Mesenchymal stem cell (in vitro differentiated cells and primary cell): ENCODE measurements around the gene UEVLD.

Source experiments
- DNase-seq: peaks from one replicate; pipeline ENCODE4 v3.0.0-alpha.2; 2013
- H2AFZ ChIP-seq: one replicate; pipeline ENCODE4 v1.6.1; 2013; ENCODE audit warnings: low read depth, mild to moderate bottlenecking, control low read depth, inconsistent platforms, low read length, moderate library complexity
- H2AK5ac ChIP-seq: 2 replicates; pipeline ENCODE4 v1.6.1; 2013; ENCODE audit warnings: low read length, moderate library complexity, mild to moderate bottlenecking, inconsistent platforms; ENCODE audit not compliant: severe bottlenecking
- H2BK120ac ChIP-seq: one replicate; pipeline ENCODE4 v1.6.1; 2013; ENCODE audit warnings: low read depth, mild to moderate bottlenecking, inconsistent platforms, low read length, moderate library complexity
- H2BK12ac ChIP-seq, 2 experiments: one replicate each; pipeline ENCODE4 v1.6.1; 2013; ENCODE audit warnings: inconsistent platforms in 2 of 2, low read length in 2 of 2, mild to moderate bottlenecking in 2 of 2, moderate library complexity in 2 of 2, control low read depth in 1 of 2
- H2BK15ac ChIP-seq: one replicate; pipeline ENCODE4 v1.6.1; 2013; ENCODE audit warnings: mild to moderate bottlenecking, low read depth, inconsistent platforms; ENCODE audit not compliant: poor library complexity, severe bottlenecking
- H2BK5ac ChIP-seq: 2 replicates; pipeline ENCODE4 v1.6.1; 2013; ENCODE audit warnings: low read depth, mild to moderate bottlenecking, low read length, control low read depth, inconsistent platforms; ENCODE audit not compliant: poor library complexity, severe bottlenecking
- H3K14ac ChIP-seq, 2 experiments: one replicate each; pipeline ENCODE4 v1.6.1; 2013; ENCODE audit warnings: inconsistent platforms in 2 of 2, low read length in 2 of 2, control low read depth in 1 of 2, mild to moderate bottlenecking in 1 of 2, moderate library complexity in 1 of 2
- H3K18ac ChIP-seq, 2 experiments: one replicate each; pipeline ENCODE4 v1.6.1; 2013; ENCODE audit warnings: inconsistent platforms in 2 of 2, low read length in 2 of 2, control low read depth in 1 of 2, low read depth in 1 of 2, mild to moderate bottlenecking in 1 of 2
- H3K23ac ChIP-seq, 2 experiments: one replicate each; pipeline ENCODE4 v1.6.1; 2013; ENCODE audit warnings: inconsistent platforms in 2 of 2, low read length in 2 of 2, mild to moderate bottlenecking in 2 of 2, moderate library complexity in 2 of 2, control low read depth in 1 of 2
- H3K27ac ChIP-seq: 2 replicates; pipeline ENCODE4 v1.5.1; 2013; ENCODE audit warnings: mild to moderate bottlenecking, moderate library complexity, low read length, control low read depth, inconsistent platforms; ENCODE audit not compliant: poor library complexity, severe bottlenecking
- H3K27me3 ChIP-seq, 2 experiments: 2 replicates each; pipeline versions ENCODE4 v1.6.1 to v1.7.0; 2013; ENCODE audit warnings: low read length in 2 of 2, mild to moderate bottlenecking in 2 of 2, moderate library complexity in 2 of 2, control low read depth in 1 of 2, inconsistent platforms in 1 of 2; ENCODE audit not compliant: control insufficient read depth in 1 of 2, insufficient read depth in 1 of 2
- H3K36me3 ChIP-seq, 2 experiments: 2 replicates each; pipeline versions ENCODE4 v1.6.1 to v1.7.0; 2013; ENCODE audit warnings: low read length in 2 of 2, control low read depth in 1 of 2, inconsistent platforms in 1 of 2, low read depth in 1 of 2, mild to moderate bottlenecking in 1 of 2; ENCODE audit not compliant: insufficient read depth in 2 of 2, control insufficient read depth in 1 of 2
- H3K4ac ChIP-seq, 2 experiments: one replicate each; pipeline ENCODE4 v1.6.1; 2013; ENCODE audit warnings: inconsistent platforms in 2 of 2, low read length in 2 of 2, mild to moderate bottlenecking in 2 of 2, moderate library complexity in 2 of 2, control low read depth in 1 of 2, low read depth in 1 of 2
- H3K4me1 ChIP-seq: 2 replicates; pipeline ENCODE4 v1.6.1; 2013; ENCODE audit warnings: low read depth, low read length, control low read depth; ENCODE audit not compliant: control insufficient read depth, insufficient read depth
- H3K4me2 ChIP-seq: 2 replicates; pipeline ENCODE4 v1.6.1; 2013; ENCODE audit warnings: low read length, mild to moderate bottlenecking, inconsistent platforms; ENCODE audit not compliant: poor library complexity, severe bottlenecking
- H3K4me3 ChIP-seq, 2 experiments: 2 replicates each; pipeline versions ENCODE4 v1.5.1 to v1.7.0; 2013; ENCODE audit warnings: low read length in 2 of 2, mild to moderate bottlenecking in 2 of 2, control low read depth in 1 of 2, low read depth in 1 of 2; ENCODE audit not compliant: insufficient read depth in 1 of 2
- H3K79me1 ChIP-seq: replicated peaks from 2 replicates; pipeline ENCODE4 v1.6.1; 2013; ENCODE audit warnings: mild to moderate bottlenecking, control low read depth, low read length, inconsistent platforms; ENCODE audit not compliant: poor library complexity, severe bottlenecking
- H3K9ac ChIP-seq: 2 replicates; pipeline ENCODE4 v1.7.0; 2013; ENCODE audit warnings: mild to moderate bottlenecking, low read length, moderate library complexity
- H3K9me3 ChIP-seq: 2 replicates; pipeline ENCODE4 v1.7.0; 2013; ENCODE audit warnings: mild to moderate bottlenecking, low read length; ENCODE audit not compliant: control insufficient read depth
- H4K8ac ChIP-seq: one replicate; pipeline ENCODE4 v1.6.1; 2013; ENCODE audit warnings: inconsistent platforms, mild to moderate bottlenecking, low read length, moderate library complexity
- H4K91ac ChIP-seq: one replicate; pipeline ENCODE4 v1.6.1; 2013; ENCODE audit warnings: mild to moderate bottlenecking, low read length, inconsistent platforms
- WGBS: methylation state at CpG from one replicate; pipeline ENCODE4 v1.1.7; 2013; ENCODE audit warnings: mixed read lengths; 5-methylcytosine and 5-hydroxymethylcytosine counted together

Gene UEVLD

GRCh38 chr11:18490319-18490718 lies 98.2 kb downstream of the UEVLD start:
- Histone ChIP-seq H4K91ac (no peak overlapping the region), H3K36me3 (peaks cover 19 to 72% of the 10 kb centered on the region in 2 experiments), H3K27me3 (no peaks in the 10 kb centered on the region), H2BK5ac (no peak overlapping the region), H2AFZ (no peak overlapping the region), H3K4me3 (no peak overlapping the region), H2BK15ac (no peak overlapping the region), H3K27ac (no peak overlapping the region), H3K18ac (no peak overlapping the region), H3K79me1 (peaks cover 27% of the 10 kb centered on the region), H2AK5ac (no peak overlapping the region), H3K4me2 (no peak overlapping the region), H4K8ac (no peak overlapping the region), H3K23ac (no peak overlapping the region), H3K9ac (no peak overlapping the region), H2BK120ac (no peak overlapping the region), H3K4me1 (peaks cover 2% of the 10 kb centered on the region), H2BK12ac (no peak overlapping the region), H3K4ac (no peak overlapping the region), H3K9me3 (no peaks in the 10 kb centered on the region), H3K14ac (no peak overlapping the region)
- 100% methylated on average over 1 of the region's 1 CpG for WGBS
- no peak for DNase-seq

DNA sequence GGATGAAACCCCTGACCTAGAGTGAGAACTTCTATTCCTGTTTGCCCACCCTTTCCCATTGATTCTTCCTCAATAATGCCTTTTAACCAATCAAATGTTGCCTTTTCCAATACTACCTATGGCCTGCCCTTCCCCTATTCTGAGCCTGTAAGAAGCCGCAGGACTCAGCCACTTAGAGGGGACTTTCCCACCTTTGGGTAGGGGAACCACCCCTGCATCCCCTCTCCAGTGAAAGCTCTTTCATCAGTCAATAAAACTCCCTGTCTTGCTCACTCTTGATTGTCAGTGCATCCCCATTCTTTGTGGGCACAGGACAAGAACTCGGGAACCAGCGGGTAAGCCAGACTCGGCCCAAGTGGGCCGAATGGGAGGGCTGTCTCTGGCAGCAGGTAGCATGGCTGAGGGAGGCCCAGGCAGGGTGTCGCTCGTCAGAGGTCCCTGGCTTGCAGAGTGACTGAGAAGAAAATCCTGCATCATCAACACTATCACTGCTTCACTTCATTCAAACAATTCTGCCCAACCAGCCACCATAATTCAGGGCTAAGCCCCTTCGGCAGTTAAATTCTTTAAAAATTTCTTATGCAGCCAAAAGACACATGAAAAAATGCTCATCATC lies 102.5 kb downstream of the UEVLD start:
- no peak overlapping the region for H2BK5ac ChIP-seq
- H3K18ac ChIP-seq: no peak overlapping the region
- no peak overlapping the region for H2BK12ac ChIP-seq
- no peaks in the 10 kb centered on the region for H3K27me3 ChIP-seq
- H2BK120ac ChIP-seq: no peak overlapping the region
- no peak overlapping the region for H3K9ac ChIP-seq
- no peak overlapping the region for H3K4me2 ChIP-seq
- H4K8ac ChIP-seq: no peak overlapping the region
- no peak overlapping the region for H3K4ac ChIP-seq
- no peak overlapping the region for H2AK5ac ChIP-seq
- 100% methylated on average over 8 of the region's 8 CpGs for WGBS
- H3K79me1 ChIP-seq: peaks cover 29% of the 10 kb centered on the region
- no peak overlapping the region for H2AFZ ChIP-seq
- no peak overlapping the region for H3K23ac ChIP-seq
- no peak for DNase-seq
- no peak overlapping the region for H3K14ac ChIP-seq
- H3K36me3 ChIP-seq: peaks cover 26 to 80% of the 10 kb centered on the region in 2 experiments
- H3K27ac ChIP-seq: no peak overlapping the region
- no peaks in the 10 kb centered on the region for H3K9me3 ChIP-seq
- no peak overlapping the region for H4K91ac ChIP-seq
- no peak overlapping the region for H2BK15ac ChIP-seq
- H3K4me3 ChIP-seq: no peak overlapping the region
- H3K4me1 ChIP-seq: peaks cover 2% of the 10 kb centered on the region
